ENCODE results near the gene PI4KA.
"Not testable (repeated sequence)": the region's sequence is repeated elsewhere in the genome, so short reads cannot be mapped to it uniquely, and the experiment has no call there.

The PI4KA gene

DNA sequence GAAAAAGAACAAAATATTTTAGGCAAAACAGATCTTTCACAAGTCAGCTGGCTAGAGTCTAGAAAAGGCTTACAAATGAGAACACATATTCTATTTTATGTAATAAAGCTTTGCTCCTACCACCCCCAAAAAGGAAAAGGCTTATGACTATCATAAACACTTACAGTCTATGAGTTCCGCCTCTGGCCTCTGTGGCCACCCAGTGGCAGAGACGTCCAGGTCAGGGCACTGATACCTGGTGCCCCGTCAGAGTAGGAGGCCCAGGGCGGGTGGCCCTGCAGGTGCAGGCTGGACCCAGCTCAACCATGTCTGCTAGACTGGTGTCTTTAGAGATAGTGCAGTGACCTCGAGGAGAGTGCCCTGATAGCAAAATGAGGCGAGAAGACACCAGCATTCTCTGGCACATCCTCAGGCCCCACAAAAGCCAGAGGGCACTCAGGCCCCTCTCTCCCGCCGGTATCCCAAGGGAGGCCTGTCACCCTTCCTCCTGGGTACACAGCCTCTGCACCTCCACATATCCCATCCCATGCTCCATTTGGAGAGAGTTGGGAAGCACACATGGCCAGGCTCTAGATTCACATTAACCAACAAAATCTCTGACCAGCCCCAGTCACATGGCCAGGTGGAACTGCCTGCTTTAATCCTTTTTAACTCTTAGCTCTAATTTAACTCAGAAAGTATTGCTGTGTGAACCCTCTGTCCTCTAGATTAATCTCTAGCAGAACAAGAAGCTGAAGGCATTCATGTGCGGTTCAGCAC, 112.0 kb downstream of the PI4KA start:
- DNase-seq = no peak

- DNase-seq = no peak
These were observed 113.5 kb downstream of the PI4KA start for GRCh38 chr22:20745119-20745518.

DNA sequence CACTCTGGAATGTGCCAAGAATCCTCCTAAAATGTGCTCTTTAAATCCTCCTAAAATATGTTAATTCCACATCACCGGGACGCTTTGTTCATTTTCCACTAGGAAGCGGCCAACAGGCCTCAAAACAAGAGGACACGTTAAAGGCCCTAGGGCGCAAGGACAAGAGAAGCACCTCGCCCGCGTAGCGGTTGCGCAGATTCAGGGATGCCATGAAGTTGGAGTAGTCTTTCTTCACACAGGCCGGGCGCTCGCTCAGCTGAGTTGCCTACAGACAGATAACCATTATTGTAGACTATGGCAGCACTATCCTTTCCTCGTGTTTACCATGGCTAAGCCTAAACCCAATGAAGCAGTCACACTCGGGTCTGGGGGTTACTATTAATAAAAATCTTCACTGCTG, 114.2 kb downstream of the PI4KA start:
- DNase-seq = no peak

DNA sequence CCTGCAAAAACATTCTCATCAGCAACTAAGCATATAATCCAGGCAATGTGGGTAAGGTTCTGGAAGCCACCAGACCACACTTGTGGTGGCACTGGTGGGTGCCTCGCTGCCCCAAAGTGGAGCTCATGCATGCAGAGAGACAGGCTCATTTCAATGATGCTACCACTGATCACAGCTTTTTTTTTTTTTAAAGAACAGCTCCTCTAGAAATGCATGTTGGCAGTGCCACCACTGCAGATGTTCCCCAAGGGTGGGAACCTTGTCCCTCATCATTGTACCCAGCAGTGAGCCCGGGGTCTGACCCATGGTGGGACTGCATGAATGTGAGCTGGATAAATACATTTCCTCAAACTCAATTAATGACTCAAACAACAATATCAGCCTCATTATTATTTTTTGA, 115.8 kb downstream of the PI4KA start:
- no peak for DNase-seq

GRCh38 chr22:20741634-20742581, 116.7 kb downstream of the PI4KA start:
- DNase-seq = peak; percentile 46

GRCh38 chr22:20741008-20741633, 117.5 kb downstream of the PI4KA start:
- no peak for DNase-seq

DNA sequence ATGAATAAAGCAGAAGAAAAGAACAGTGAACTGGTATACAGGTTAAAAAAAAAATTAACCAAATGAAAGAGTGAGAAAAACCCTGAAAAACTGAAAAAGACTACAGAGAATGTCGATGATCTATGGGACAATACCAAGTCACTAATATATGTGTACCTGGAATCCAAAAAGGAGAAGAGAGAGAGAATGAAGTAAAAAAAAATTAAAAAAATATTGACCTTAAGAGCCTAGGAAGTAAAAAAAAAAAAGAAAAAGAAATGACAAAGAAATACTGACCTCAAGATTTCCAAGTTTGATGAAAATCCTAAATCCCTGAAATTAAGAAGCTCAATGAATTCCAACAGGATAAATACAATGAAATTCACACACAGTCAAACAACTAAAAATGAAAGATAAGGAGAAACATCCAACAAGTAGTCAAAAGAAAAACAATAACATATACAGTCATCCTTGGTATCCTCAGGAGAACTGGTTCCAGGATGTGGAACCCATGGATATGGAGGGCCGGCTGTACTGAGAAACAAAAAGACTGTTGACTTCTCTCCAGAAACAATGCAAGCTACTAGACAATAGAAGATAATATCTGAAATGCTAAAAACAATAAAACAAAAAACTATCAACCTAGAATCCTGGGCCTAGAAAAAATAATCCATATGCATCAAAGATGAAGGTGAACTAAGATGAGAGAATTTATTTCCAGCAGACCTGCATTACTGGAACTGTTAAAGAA, 118.2 kb downstream of the PI4KA start:
- DNase-seq = no peak

DNA sequence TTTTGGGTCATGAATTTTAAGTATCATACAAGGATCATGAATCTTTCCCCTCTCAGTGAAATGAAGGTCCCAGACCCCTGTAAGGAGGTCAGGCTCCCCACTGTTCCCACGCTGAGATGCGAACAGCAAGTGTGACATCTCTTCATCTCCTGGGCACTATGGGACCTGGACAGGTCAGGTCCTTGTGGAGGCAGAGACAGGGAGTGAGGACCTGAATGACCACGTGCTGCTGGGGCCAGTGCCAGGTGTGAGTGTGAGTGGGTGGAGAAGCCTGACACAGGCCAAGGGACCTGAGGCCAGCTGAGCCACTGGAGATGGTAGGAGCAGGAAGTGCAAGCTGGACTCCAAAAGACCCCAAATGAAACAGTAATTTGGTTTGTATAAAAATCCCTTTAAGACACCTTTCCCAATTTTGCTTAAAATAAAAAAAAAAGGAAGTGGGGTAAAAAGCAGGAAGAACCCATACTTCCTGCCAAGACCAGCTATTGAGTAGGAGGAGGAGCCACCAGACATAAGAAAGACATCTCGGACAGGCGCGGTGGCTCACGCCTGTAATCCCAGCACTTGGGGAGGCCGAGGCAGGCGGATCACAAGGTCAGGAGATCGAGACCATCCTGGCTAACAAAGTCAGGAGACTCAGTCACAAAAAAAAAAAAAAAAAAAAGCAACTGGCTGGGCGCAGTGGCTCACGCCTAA, 120.1 kb downstream of the PI4KA start:
- DNase-seq = no peak

- DNase-seq = not testable (repeated sequence)
These were observed 121.7 kb downstream of the PI4KA start for GRCh38 chr22:20736891-20737290.

GRCh38 chr22:20735356-20736162, 123.1 kb downstream of the PI4KA start:
- DNase-seq = not testable (repeated sequence)

DNA sequence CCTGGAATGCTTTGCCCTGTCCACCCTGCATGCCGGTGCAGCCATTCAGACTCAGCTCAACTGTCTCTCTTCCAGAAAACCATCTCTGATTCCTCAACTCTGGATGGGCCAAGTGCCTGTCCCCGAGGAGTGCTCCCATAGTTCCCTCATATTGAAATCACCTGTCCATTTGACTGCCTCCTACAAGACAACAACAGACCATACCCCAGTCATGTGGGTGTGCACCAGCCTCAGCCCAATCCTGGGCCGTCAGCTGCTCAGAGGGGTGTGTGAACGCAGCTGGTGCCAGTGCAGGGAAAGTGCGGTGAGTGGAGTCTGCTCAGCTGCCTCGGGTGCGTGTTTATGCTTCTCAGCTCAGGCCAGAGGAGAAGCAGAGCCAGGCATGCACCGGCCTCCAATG, 126.2 kb downstream of the PI4KA start:
- not testable (repeated sequence) for DNase-seq

- no peak for DNase-seq
These were observed 129.4 kb downstream of the PI4KA start for GRCh38 chr22:20729194-20729593.

DNA sequence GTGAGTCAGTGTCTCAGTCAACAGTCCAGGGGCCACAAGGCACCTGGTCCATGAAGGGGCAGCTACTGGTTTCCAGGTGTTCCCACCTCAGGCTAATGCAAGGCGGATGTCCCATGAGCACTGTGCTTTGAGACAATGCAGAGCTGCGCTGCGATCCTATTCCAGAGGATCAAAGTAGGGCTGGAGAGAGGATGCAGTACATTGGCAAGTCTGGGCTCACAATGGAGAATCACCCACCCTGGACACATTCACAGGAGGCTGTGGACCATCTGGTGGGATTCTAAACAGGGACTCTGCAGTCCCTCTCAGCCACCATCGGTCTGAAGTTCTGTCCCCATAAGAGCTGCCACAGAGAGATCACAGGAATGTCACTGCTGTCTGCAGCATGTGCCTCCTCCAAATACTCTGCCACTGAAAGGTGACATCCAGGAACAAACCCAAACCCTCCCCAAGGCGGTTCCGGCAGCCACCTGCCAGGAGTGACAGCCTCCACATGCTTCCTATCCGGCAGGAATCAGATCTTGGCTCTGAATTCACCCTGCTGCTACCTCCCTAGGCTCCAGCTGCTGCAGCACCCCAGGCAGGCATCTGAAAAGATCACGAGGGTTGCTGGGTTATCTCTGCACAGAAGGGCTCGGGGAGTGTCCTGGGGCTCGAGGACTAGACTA, 130.0 kb downstream of the PI4KA start:
- peak; percentile 71 for DNase-seq

DNA sequence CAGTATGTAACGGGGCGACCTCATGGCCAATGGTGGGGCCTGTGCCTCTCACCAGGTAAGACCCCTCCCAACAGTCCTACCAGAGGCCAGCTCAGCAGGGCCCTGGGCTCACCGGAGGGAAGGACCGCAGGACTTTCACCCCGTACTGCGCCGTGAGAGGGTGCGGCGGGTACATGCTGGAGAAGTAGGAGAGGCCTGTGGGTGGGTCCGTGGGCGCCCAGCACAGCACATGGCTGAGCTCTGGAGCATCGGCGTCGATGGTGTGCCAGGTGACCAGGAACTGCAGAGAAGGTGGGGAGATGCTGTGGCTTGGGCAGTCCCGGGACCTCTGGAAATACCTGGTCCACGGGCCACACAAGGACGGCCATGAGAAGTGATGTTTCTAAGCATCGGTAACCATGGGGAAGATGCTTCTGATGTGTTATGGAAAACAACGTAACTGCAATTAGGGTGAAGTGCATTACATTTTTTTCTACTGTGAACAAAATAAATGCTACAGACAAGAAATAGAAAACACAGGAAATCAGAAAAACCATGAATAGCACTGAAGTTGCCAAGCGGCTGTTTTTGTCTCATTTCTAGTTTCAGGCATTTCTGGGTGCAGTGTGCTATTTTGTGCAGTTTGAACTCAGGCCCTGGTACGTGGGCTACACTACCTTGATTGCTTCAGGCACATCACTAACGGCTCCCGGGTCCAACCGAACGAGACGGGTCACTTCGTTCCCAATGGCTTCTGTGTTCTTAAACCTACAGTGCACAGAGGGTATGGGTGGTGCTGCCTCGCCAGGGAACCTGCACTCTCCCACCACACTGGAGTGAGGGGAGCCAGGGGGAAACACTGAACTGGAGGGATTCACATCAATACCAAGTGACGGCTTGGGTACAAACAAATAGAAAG, 131.2 kb downstream of the PI4KA start:
- DNase-seq = no peak

- DNase-seq = no peak
These were observed 132.5 kb downstream of the PI4KA start for GRCh38 chr22:20725987-20726558.

GRCh38 chr22:20724676-20725454, 133.7 kb downstream of the PI4KA start:
- DNase-seq = no peak

- no peak for DNase-seq
These were observed 137.0 kb downstream of the PI4KA start for GRCh38 chr22:20721409-20722218.
